Gastrocnemius medialis (tissue), 4 donors: ENCODE data around the gene MRPS22. TPM values are rescaled to one million over a fixed set of nuclear protein-coding genes. Genes with fewer than 3 reads are reported as not detected.

ENCODE experiments used
- ATAC-seq, 2 donors: fragments of 150-250 bp; one replicate each; pipeline ENCODE4 v1.9.1; 2016
- DNase-seq, 2 donors: peaks; one replicate each; pipeline ENCODE4 v3.0.0-alpha.2; 2019
- H3K27ac ChIP-seq, 4 donors: fragments of 200-600 bp; sonication (generic); 1 replicate in 1 of 4; 2 replicates in 3 of 4; pipeline ENCODE4 v1.5.1; 2016 to 2018; ENCODE audit warnings: mild to moderate bottlenecking in 2 of 4, moderate library complexity in 1 of 4
- H3K27me3 ChIP-seq, 3 donors: fragments of 200-600 bp; sonication (generic) in 2 of 3; 1 replicate in 1 of 3; 2 replicates in 2 of 3; pipeline versions ENCODE4 v1.5.1 to v1.6.0; 2016 to 2019; ENCODE audit warnings: mild to moderate bottlenecking in 1 of 3, moderate library complexity in 1 of 3
- H3K36me3 ChIP-seq, 2 donors: fragments of 200-600 bp; sonication (generic) in 1 of 2; one replicate each; pipeline ENCODE4 v1.5.1; 2017 to 2018
- H3K4me1 ChIP-seq, 2 donors: fragments of 200-600 bp; sonication (generic) in 1 of 2; one replicate each; pipeline ENCODE4 v1.5.1; 2016 to 2017; ENCODE audit warnings: mild to moderate bottlenecking in 2 of 2
- H3K4me3 ChIP-seq, 4 donors: fragments of 200-600 bp; sonication (generic) in 3 of 4; 1 replicate in 1 of 4; 2 replicates in 3 of 4; pipeline ENCODE4 v1.5.1; 2016 to 2019; ENCODE audit warnings: mild to moderate bottlenecking in 2 of 4
- H3K9me3 ChIP-seq, 3 donors: fragments of 200-600 bp; sonication (generic) in 2 of 3; 1 replicate in 1 of 3; 2 replicates in 2 of 3; pipeline ENCODE4 v1.5.1; 2016 to 2019
- CTCF ChIP-seq, 5 experiments: fragments of 450-650 bp in 3 of 5; fragments of 200-600 bp in 2 of 5; sonication (generic) in 2 of 5; IDR thresholded peaks in 4 of 5; conservative IDR thresholded peaks in 1 of 5; 1 replicate in 4 of 5; 2 replicates in 1 of 5; pipeline ENCODE4 v1.5.1; 2016 to 2019; ENCODE audit warnings: antibody characterized with exemption in 5 of 5, mild to moderate bottlenecking in 3 of 5, moderate library complexity in 3 of 5
- POLR2A ChIP-seq, 2 donors: fragments of 450-650 bp; IDR thresholded peaks; one replicate each; pipeline ENCODE4 v1.6.1; 2017; ENCODE audit warnings: antibody characterized with exemption in 2 of 2, mild to moderate bottlenecking in 2 of 2, moderate library complexity in 2 of 2
- in situ Hi-C, 4 donors: fragments of 200-750 bp; cut with MboI; loops; one replicate each; pipeline versions ENCODE4 v1.15.0 to v1.8.0; 2017; ENCODE audit warnings: low sequenced_read_pairs in 4 of 4
- intact Hi-C: fragments of 100-400 bp; cut with DNase I; formaldehyde crosslinking; loops from one replicate; pipeline ENCODE4 v1.15.1; 2023; ENCODE audit warnings: low total_unique reads
- total RNA-seq, 4 donors: library from RNA; depleted of rRNA; stranded (reverse); fragments of >200 nt; gene quantifications; one replicate each; pipeline versions ENCODE4 v1.1.0 to v1.2.3, GENCODE V29; 2016

Gene MRPS22
- total RNA-seq, 4 donors from 2014 or later, result 96.4 to 140 (median 116) TPM

DNA sequence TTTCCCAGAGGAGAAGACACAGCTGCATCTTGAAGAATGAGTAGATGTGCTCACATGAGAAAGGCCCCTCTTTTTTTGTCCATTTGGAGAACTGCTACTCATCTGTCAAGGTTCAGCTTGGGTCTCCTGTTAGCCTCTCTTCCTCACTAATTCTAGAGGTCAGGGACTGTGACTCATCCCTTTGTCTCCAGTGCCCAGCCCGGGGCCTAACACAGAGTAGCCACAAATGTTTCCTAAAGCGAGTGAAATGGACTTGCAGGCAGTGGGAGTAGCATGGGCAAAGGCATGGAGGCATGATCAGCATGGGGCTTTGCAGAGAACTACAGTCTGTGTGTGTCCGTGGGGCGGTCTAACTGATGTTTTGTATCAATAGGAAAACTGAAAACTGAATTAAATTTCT, 33.9 kb upstream of the MRPS22 start:
- no peaks in the 10 kb centered on the region for H3K9me3 ChIP-seq
- peaks cover 0 to 2% (median 0%) of the 10 kb centered on the region in 3 donors for H3K27me3 ChIP-seq
- no peak overlapping the region for H3K4me3 ChIP-seq
- no peaks in the 10 kb centered on the region for H3K36me3 ChIP-seq
- DNase-seq (no peak), ATAC-seq (no peak)
- in situ Hi-C loops, result loop anchor here in 2 of 4 donors (25.0 kb wide), 2 partner anchors 198 to 373 kb away; partner anchors contain the start of genes FOXL2 (in 1 of the 2) and FOXL2NB (in 1 of the 2)
- no peaks in the 10 kb centered on the region for H3K4me1 ChIP-seq
- TF ChIP-seq POLR2A (IDR thresholded peaks at IDR 0.05), result no peak
- TF ChIP-seq CTCF (IDR thresholded peaks at IDR 0.05 in 4 of 5, conservative IDR thresholded peaks at IDR 0.05 in 1 of 5), result no peak
- intact Hi-C loops, result no loop called here
- H3K27ac ChIP-seq, result no peak overlapping the region

DNA sequence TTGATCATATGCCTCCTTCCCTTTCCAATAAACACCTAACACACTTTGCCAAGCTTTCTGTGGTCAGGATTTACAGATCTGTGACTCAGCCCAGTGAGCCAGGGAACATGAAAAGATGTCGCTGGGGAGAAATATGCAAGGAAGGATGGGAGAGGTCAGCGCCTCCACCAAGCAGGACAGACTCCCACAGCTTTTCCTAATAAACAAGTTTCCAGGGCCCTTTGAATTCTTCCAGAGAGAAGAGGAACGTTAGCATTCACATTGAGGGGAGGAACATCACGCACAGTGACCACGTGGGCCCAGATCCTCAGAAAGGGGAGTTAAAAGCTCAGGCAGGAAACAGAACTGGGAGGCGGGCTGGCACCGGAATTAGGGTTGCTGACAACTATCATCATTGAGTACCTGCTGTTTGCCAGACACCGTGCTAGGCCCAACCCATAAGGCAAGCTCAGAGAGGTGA, 33.3 kb upstream of the MRPS22 start:
- peaks cover 0 to 2% (median 0%) of the 10 kb centered on the region in 3 donors for H3K27me3 ChIP-seq
- in situ Hi-C loops, result loop anchor here in 2 of 4 donors (25.0 kb wide), 2 partner anchors 198 to 373 kb away; partner anchors contain the start of genes FOXL2 (in 1 of the 2) and FOXL2NB (in 1 of the 2)
- no peak for ATAC-seq

DNA sequence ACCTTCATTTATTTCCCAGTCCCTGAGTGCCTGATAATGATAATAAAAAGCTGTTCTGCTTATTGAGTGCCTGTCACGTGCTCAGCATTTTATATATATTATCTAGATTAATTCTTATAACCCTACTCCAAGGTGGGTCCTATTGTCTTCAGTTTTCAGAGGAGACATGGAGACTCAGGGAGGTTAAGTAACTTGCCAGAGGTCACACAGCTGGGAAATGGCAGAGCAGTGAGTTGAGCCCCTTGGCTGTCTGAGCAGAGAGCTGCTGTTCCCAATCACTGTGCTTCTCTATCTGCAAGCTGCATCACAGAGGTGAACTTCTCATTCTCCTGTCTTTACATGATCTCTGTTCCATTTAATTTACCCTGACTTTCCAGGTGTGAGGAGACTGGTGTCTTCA, 32.3 kb upstream of the MRPS22 start:
- in situ Hi-C loops (loop anchor here in 2 of 4 donors (25.0 kb wide), 2 partner anchors 199 to 374 kb away; partner anchors contain the start of genes FOXL2 (in 1 of the 2) and FOXL2NB (in 1 of the 2)), intact Hi-C loops (no loop called here)
- DNase-seq, result no peak
- no peak overlapping the region for H3K4me3 ChIP-seq
- no peak for ATAC-seq
- H3K4me1 ChIP-seq, result no peaks in the 10 kb centered on the region
- H3K27me3 ChIP-seq, result peaks cover 0 to 2% (median 0%) of the 10 kb centered on the region in 3 donors
- TF ChIP-seq CTCF (IDR thresholded peaks at IDR 0.05 in 4 of 5, conservative IDR thresholded peaks at IDR 0.05 in 1 of 5), result no peak
- TF ChIP-seq POLR2A (IDR thresholded peaks at IDR 0.05), result no peak
- H3K9me3 ChIP-seq, result no peaks in the 10 kb centered on the region
- H3K27ac ChIP-seq, result no peak overlapping the region
- H3K36me3 ChIP-seq, result no peaks in the 10 kb centered on the region

More for the DNA sequence above, 33.3 kb upstream of the MRPS22 start:
- no peak for DNase-seq
- intact Hi-C loops, result no loop called here
- no peak for TF ChIP-seq CTCF (IDR thresholded peaks at IDR 0.05 in 4 of 5, conservative IDR thresholded peaks at IDR 0.05 in 1 of 5)
- no peak for TF ChIP-seq POLR2A (IDR thresholded peaks at IDR 0.05)
- Histone ChIP-seq H3K4me1 (no peaks in the 10 kb centered on the region), H3K4me3 (no peak overlapping the region), H3K36me3 (no peaks in the 10 kb centered on the region), H3K9me3 (no peaks in the 10 kb centered on the region), H3K27ac (no peak overlapping the region)

DNA sequence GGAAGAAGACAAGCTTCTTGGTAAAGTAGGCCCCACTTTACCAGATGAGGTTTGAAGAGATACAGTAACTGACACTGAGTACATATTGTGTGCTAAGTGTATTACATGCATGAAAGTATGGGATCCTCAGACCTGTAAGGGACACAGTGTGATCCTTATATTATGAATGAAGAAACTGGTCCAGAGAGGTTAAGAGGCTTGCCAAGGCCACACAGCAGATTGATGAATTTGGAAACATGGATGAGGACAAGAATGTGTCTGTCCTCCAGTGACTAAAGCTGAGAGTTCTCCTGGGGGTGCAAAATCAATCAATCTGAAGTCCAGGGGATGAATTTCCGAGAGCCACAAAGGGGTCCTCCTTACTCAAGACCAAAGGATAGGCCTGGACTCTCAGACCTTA, 31.4 kb upstream of the MRPS22 start:
- TF ChIP-seq POLR2A (IDR thresholded peaks at IDR 0.05), result no peak
- TF ChIP-seq CTCF (IDR thresholded peaks at IDR 0.05 in 4 of 5, conservative IDR thresholded peaks at IDR 0.05 in 1 of 5), result no peak
- no peak for DNase-seq

More for the DNA sequence above, 31.4 kb upstream of the MRPS22 start:
- H3K27ac ChIP-seq, result no peak overlapping the region
- H3K27me3 ChIP-seq, result peaks cover 0 to 2% (median 0%) of the 10 kb centered on the region in 3 donors
- in situ Hi-C loops, result loop anchor here in 2 of 4 donors (25.0 kb wide), 2 partner anchors 200 to 375 kb away; partner anchors contain the start of genes FOXL2 (in 1 of the 2) and FOXL2NB (in 1 of the 2)
- no peak overlapping the region for H3K4me3 ChIP-seq
- no peaks in the 10 kb centered on the region for H3K4me1 ChIP-seq
- H3K36me3 ChIP-seq, result no peaks in the 10 kb centered on the region
- no peak for ATAC-seq
- H3K9me3 ChIP-seq, result no peaks in the 10 kb centered on the region
- intact Hi-C loops, result no loop called here
